ENCODE results near the gene HMOX2. TPM values are rescaled to one million over a fixed set of nuclear protein-coding genes. Genes with fewer than 3 reads are reported as not detected.

Gene HMOX2
- polyA plus RNA-seq, 1 donor (not counting 4 experiments of a cell fraction or from before 2014, with no cell fraction given), result 167 TPM

DNA sequence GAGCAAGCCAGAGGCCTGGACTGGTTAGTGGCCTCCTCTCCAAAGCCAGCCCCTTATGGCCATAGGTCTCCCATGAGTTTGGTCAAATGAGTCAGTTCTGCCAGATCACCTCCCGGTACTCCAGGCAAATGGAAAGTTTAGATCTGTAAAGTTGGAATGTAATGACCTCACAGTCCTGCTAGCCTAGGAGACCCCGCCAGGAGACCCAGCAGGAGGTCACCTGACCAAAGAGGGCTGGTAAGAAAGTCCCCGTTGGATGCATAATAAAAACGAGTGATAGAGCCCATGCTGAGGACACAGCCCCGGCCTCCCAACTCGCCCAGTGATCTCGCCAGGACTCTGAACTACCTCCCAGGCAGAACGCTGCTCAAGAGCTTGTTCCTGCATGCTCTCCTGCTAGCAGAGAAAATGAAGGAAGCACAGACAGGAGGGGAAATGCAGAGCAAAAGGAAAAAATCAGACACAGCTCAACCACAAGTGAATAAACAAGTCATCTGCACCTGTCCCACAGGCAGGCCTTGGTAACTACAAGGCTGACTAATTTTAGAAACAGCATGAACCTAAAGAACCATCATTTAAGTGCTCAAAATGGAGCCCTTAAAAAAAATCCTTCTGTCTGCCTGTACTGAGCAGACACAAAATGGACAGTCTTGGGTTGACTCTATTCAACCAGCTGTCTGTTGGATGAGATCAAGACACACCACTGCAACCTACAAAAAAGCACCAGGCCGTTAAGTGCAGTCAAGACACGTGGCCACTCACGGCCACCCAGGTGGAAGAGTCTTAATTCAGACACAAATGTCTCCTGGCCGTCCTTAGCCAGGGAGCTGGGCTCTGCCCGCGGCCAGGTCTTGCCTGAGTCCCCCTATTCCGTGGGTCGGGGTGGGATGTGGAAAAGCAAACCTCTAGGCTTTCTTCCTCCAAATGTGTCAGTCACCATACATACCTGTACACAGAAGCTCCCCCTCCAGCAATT, 53.2 kb downstream of the HMOX2 start:
- H3K9ac ChIP-seq (ENCODE audit: control insufficient read depth, extremely low read depth, insufficient read depth, low read length), result peak overlapping the region; percentile 68
- dilution Hi-C loops (cut with MboI; ENCODE audit: extremely low pct_ligation_motif_present, low sequenced_read_pairs), result no loop called here
- peaks cover 5% of the 10 kb centered on the region for H3K9me1 ChIP-seq (ENCODE audit: control insufficient read depth, extremely low read depth, insufficient read depth, low read length)
- H3K36me3 ChIP-seq (ENCODE audit: control insufficient read depth in 2 of 2, extremely low read depth in 1 of 2, insufficient read depth in 2 of 2, low read length in 2 of 2), result peaks cover 4 to 20% of the 10 kb centered on the region in 2 experiments
- TF ChIP-seq, protein P1, sequence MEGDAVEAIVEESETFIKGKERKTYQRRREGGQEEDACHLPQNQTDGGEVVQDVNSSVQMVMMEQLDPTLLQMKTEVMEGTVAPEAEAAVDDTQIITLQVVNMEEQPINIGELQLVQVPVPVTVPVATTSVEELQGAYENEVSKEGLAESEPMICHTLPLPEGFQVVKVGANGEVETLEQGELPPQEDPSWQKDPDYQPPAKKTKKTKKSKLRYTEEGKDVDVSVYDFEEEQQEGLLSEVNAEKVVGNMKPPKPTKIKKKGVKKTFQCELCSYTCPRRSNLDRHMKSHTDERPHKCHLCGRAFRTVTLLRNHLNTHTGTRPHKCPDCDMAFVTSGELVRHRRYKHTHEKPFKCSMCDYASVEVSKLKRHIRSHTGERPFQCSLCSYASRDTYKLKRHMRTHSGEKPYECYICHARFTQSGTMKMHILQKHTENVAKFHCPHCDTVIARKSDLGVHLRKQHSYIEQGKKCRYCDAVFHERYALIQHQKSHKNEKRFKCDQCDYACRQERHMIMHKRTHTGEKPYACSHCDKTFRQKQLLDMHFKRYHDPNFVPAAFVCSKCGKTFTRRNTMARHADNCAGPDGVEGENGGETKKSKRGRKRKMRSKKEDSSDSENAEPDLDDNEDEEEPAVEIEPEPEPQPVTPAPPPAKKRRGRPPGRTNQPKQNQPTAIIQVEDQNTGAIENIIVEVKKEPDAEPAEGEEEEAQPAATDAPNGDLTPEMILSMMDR (optimal IDR thresholded peaks at IDR 0.05 in 1 of 3, IDR thresholded peaks at IDR 0.05 in 1 of 3, conservative IDR thresholded peaks at IDR 0.05 in 1 of 3; ENCODE audit: extremely low read depth in 1 of 3, insufficient read depth in 2 of 3, low read length in 3 of 3), result peak in 1 of 3 experiments; percentile 11
- TF ChIP-seq EZH2 (IDR thresholded peaks at IDR 0.05; ENCODE audit: low read length), result no peak
- H3K27ac ChIP-seq (ENCODE audit: control insufficient read depth, insufficient read depth, low read length), result peak overlapping the region; percentile 61
- FAIRE-seq, result peak; percentile 89
- H3K4me1 ChIP-seq (ENCODE audit: control insufficient read depth, extremely low read depth, insufficient read depth, low read length), result peaks cover 14% of the 10 kb centered on the region
- DNase-seq (ENCODE audit: low read depth, low spot score), result no peak
- peak overlapping the region; percentile 79 for H3K4me2 ChIP-seq (ENCODE audit: control insufficient read depth, extremely low read depth, insufficient read depth, low read depth, low read length)
- peak overlapping the region in 2 of 3 experiments; percentile 43 to 54 for H3K4me3 ChIP-seq (ENCODE audit: control insufficient read depth in 2 of 3, extremely low read depth in 1 of 3, insufficient read depth in 2 of 3, low read depth in 1 of 3, low read length in 3 of 3)
- no peaks in the 10 kb centered on the region for H3K9me3 ChIP-seq (ENCODE audit: control insufficient read depth, low read depth, low read length)
- H3K79me2 ChIP-seq (ENCODE audit: control insufficient read depth, insufficient read depth, low read length), result peaks cover 62% of the 10 kb centered on the region
- H2AFZ ChIP-seq (ENCODE audit: control insufficient read depth, low read length), result peak overlapping the region; percentile 32
- no peaks in the 10 kb centered on the region for H4K20me1 ChIP-seq (ENCODE audit: control insufficient read depth, extremely low read depth, insufficient read depth, low read length)
- no peaks in the 10 kb centered on the region for H3K27me3 ChIP-seq (ENCODE audit: control insufficient read depth, extremely low read depth, insufficient read depth, low read length)

DNA sequence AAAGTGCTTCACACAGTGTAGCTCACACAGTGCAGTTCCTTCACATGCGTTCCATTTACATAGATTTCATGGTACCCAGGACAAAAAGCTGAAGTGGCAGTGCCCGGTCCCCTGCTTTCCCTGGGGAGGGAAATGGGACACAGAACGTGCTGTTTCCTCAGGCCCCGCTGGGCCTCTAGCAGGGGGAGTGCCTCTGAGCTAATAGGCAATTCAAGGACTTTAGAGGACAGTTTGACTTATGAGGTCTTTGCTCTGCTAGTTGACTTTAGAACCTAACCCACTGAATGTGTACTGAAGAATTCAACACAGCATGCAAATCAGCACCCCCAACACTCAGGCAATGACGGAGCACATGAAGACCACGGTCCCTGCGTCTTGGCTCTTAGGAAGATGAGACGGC, 55.6 kb downstream of the HMOX2 start:
- no peak for FAIRE-seq

More for the DNA sequence above, 55.6 kb downstream of the HMOX2 start:
- peaks cover 11 to 21% of the 10 kb centered on the region in 2 experiments for H3K36me3 ChIP-seq (ENCODE audit: control insufficient read depth in 2 of 2, extremely low read depth in 1 of 2, insufficient read depth in 2 of 2, low read length in 2 of 2)
- TF ChIP-seq EZH2 (IDR thresholded peaks at IDR 0.05; ENCODE audit: low read length), result no peak
- TF ChIP-seq, protein P1 (optimal IDR thresholded peaks at IDR 0.05 in 1 of 3, IDR thresholded peaks at IDR 0.05 in 1 of 3, conservative IDR thresholded peaks at IDR 0.05 in 1 of 3; ENCODE audit: extremely low read depth in 1 of 3, insufficient read depth in 2 of 3, low read length in 3 of 3), result no peak
- H2AFZ ChIP-seq (ENCODE audit: control insufficient read depth, low read length), result no peak overlapping the region
- H3K4me3 ChIP-seq (ENCODE audit: control insufficient read depth in 2 of 3, extremely low read depth in 1 of 3, insufficient read depth in 2 of 3, low read depth in 1 of 3, low read length in 3 of 3), result no peak overlapping the region
- no peak for DNase-seq (ENCODE audit: low read depth, low spot score)
- no peaks in the 10 kb centered on the region for H4K20me1 ChIP-seq (ENCODE audit: control insufficient read depth, extremely low read depth, insufficient read depth, low read length)
- no peaks in the 10 kb centered on the region for H3K27me3 ChIP-seq (ENCODE audit: control insufficient read depth, extremely low read depth, insufficient read depth, low read length)
- no peaks in the 10 kb centered on the region for H3K9me3 ChIP-seq (ENCODE audit: control insufficient read depth, low read depth, low read length)
- no peak overlapping the region for H3K27ac ChIP-seq (ENCODE audit: control insufficient read depth, insufficient read depth, low read length)
- peaks cover 23% of the 10 kb centered on the region for H3K4me1 ChIP-seq (ENCODE audit: control insufficient read depth, extremely low read depth, insufficient read depth, low read length)
- H3K79me2 ChIP-seq (ENCODE audit: control insufficient read depth, insufficient read depth, low read length), result peaks cover 66% of the 10 kb centered on the region
- H3K9ac ChIP-seq (ENCODE audit: control insufficient read depth, extremely low read depth, insufficient read depth, low read length), result no peak overlapping the region
- dilution Hi-C loops (cut with MboI; ENCODE audit: extremely low pct_ligation_motif_present, low sequenced_read_pairs), result no loop called here
- no peak overlapping the region for H3K4me2 ChIP-seq (ENCODE audit: control insufficient read depth, extremely low read depth, insufficient read depth, low read depth, low read length)
- peaks cover 5% of the 10 kb centered on the region for H3K9me1 ChIP-seq (ENCODE audit: control insufficient read depth, extremely low read depth, insufficient read depth, low read length)
